GM18499 (cell line): ENCODE data around the gene ODF2L.

Source experiments
- ATAC-seq: cut with Tn5 transposase; IDR thresholded peaks from one replicate; pipeline ENCODE4 v1.9.1; 2021; ENCODE audit warnings: moderate number of reproducible peaks; ENCODE audit not compliant: insufficient read depth, unreplicated experiment

Gene ODF2L

GRCh38 chr1:86325264-86325663 lies 70.9 kb downstream of the ODF2L start:
- ATAC-seq = no peak

DNA sequence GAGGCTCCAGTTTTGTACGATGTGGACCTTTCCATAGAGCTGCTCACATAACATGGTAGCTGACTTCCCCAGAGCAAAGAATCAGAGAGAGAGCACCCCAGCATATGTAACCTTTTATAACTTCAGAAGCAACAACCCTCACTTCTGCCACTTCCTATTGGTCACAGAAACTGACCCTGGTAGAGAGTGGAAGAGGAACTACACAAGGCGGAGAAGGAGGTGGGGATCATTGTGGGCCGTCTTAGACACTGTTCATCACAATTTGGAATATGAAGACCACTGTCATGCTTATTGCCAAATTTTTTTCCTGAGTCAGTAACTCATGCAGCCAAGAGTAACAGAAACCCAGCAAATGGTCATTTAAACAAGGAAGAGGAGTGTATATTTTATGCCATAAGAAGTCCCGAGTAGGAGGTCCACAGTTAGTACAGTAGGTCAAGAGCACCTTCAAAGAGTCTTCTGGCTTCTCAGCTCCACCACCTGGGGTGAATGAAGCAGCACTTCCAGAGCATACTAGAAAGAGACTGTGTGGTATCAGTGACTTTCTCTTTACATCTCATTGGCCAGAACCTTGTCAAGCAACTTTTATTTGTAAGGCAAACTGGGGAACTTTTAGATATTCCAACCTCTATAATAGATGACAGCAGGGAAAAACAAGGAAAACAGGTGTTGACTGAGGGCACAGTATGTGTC lies 71.8 kb downstream of the ODF2L start:
- ATAC-seq = no peak

DNA sequence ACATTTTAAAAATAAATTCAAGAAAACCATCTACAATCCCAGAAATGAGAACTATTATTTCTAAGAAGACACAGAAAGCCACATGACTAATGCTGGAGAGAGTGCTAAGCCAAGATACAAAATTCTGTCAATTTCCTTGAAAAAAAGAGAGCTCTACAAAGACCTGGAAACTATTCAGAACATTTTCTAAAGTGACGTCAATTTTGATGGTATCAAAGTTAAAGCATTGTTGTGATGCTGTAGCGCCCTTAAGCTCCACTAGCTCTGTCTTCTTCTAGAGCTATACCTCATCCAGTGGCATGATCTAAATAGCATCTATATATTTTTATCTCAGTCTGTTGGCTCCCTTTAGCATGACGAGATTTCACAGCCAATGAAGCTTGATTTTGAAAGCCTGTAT lies 73.9 kb downstream of the ODF2L start:
- ATAC-seq = no peak

DNA sequence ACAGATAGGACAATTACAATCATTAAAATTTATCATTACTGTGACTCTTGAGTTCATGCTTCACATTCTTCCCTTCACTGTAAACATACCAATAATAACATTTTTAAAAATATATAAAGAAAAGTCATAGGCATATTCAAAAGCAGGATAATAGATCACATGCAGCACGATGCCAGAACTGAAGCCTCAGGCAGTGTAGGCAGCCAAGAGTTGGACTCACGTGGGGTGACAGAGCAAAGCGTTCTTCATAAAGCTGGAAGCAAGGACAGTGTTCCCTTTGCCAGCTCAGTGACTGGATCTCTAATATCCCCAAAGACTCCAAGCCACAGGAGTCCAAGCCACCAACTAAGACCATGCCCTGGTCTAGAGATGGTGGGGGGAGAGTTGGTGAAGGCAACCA lies 77.7 kb downstream of the ODF2L start:
- ATAC-seq = no peak

DNA sequence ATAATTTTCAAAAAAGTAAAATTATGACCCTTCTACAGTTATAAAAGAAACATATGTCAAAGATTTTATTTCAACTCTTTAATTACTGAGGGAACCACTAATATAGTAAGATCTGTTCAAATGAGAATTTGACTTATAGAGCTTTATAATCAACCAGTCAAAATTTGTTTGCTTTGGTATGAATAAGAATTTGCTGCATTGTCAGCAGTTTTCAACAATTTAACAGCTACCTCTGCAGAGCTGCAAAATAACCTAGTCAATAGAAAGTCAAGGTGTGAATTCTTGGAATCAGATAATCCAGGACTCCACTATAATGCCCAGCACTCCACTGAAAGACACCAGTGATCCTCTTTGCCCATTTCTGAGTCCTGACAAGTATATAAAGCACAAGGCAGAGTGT lies 78.2 kb downstream of the ODF2L start:
- no peak for ATAC-seq

GRCh38 chr1:86305731-86306130 lies 90.4 kb downstream of the ODF2L start:
- no peak for ATAC-seq

DNA sequence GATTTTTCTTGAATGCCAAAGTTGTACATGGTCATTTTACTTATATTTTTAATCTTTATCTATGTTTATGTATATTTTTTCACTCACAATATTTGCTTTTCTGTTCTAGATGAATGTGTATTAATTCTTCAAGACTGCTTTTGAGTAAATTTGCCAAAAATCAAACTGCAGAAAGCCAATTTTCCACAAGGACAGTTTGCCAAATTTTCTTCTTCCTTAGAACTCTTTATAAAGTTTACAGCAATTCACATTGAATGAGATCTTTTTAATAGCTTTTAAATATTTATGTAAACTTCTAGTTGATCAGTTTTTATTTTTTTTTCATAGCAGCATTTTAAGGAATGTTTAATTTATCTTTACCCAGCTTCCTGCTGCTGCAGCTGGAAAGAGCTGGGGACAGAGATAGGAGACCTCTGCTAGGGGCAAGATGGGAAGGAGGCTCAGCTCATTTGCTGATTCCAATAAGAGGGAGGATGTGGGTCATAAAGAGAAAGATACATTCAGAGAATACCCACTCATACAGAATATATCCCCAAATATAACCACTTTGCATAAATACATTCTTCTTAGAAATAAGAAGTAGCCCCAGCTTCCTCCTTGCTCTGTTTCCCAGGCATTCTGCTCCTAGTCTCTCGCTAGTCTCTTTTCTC lies 93.0 kb downstream of the ODF2L start:
- no peak for ATAC-seq
